Cardiac muscle cell (in vitro differentiated cells and primary cell): ENCODE results near the gene SPEG. TPM values are rescaled to one million over a fixed set of nuclear protein-coding genes. Genes with fewer than 3 reads are reported as not detected.
A peak's percentile ranks its signal among the peaks of the same experiment; 100 is the strongest.
"Not testable (repeated sequence)": the region's sequence is repeated elsewhere in the genome, so short reads cannot be mapped to it uniquely, and the experiment has no call there.

Experiments
- DNase-seq, 2 donors: peaks; one replicate each; pipeline versions ENCODE4 v3.0.0 to v3.0.0-alpha.2; 2010 to 2017; ENCODE audit warnings: low read depth in 1 of 2, low spot score in 1 of 2
- H3K27ac ChIP-seq: fragments of 200-600 bp; sonication (generic); 2 replicates; pipeline ENCODE4 v1.5.1; 2016
- H3K27me3 ChIP-seq: fragments of 200-600 bp; sonication (generic); 2 replicates; pipeline ENCODE4 v1.6.0; 2016; ENCODE audit warnings: control low read depth
- H3K36me3 ChIP-seq: fragments of 200-600 bp; sonication (generic); 2 replicates; pipeline ENCODE4 v1.5.1; 2016; ENCODE audit warnings: control low read depth
- H3K4me1 ChIP-seq: fragments of 200-600 bp; sonication (generic); 2 replicates; pipeline ENCODE4 v1.8.1; 2017; ENCODE audit warnings: low read depth, mild to moderate bottlenecking, mixed run types
- H3K4me3 ChIP-seq: fragments of 200-600 bp; sonication (generic); 2 replicates; pipeline ENCODE4 v1.5.1; 2016; ENCODE audit warnings: mild to moderate bottlenecking
- H3K9me3 ChIP-seq: fragments of 200-600 bp; sonication (generic); 2 replicates; pipeline ENCODE4 v1.5.1; 2017; ENCODE audit warnings: low read depth, mild to moderate bottlenecking, control low read depth
- CTCF ChIP-seq: IDR thresholded peaks from 2 replicates; pipeline ENCODE4 v1.5.1; 2012; ENCODE audit warnings: low read depth, mild to moderate bottlenecking, low read length
- polyA plus RNA-seq: library from polyadenylated mRNA; unstranded; fragments of >200 nt; fragmentation: Nextera tagmentation; extraction: Ambion mirVana; gene quantifications from 2 replicates; pipeline ENCODE4 v1.2.1, GENCODE V29; 2016
- total RNA-seq: library from RNA; depleted of rRNA; stranded (reverse); fragments of >200 nt; gene quantifications from 2 replicates; pipeline ENCODE4 v1.2.3, GENCODE V29; 2016

The SPEG gene
- total and polyA plus RNA-seq, 2 experiments from 2014 or later = 188 to 292 TPM

- DNase-seq = peak; percentile 98 to 99
- Histone ChIP-seq H3K4me3 (peak overlapping the region; percentile 20), H3K27ac (peak overlapping the region; percentile 70), H3K36me3 (peaks cover 13% of the 10 kb centered on the region), H3K4me1 (peaks cover 8% of the 10 kb centered on the region), H3K9me3 (no peaks in the 10 kb centered on the region), H3K27me3 (no peaks in the 10 kb centered on the region)
- peak; percentile 55 for TF ChIP-seq CTCF
Observed at GRCh38 chr2:219388121-219388906, 46.3 kb upstream of the SPEG start.

- TF ChIP-seq CTCF = no peak
- Histone ChIP-seq H3K27ac (peak overlapping the region; percentile 70), H3K36me3 (peaks cover 13% of the 10 kb centered on the region)
Observed at GRCh38 chr2:219388907-219389156, 45.8 kb upstream of the SPEG start.

DNA sequence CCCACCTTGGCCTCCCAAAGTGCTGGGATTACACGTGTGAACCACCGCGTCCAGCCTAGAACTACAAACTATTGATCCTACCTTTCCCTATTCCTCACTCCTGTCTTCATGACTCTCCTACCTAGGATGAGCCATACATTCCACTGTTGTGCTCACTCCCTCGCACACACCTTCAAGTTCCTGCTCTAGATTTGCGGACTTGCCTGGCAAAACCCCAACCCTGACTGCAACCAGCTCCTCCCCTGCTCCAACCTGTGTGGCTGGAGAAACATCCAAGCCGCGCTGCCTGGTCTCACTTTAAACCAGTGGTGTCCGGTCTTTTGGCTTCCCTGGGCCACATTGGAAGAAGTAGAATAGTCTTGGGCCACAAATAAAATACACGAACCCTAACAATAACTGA lies 41.9 kb upstream of the SPEG start:
- H3K9me3 ChIP-seq = no peaks in the 10 kb centered on the region
- no peak for DNase-seq

More at GRCh38 chr2:219388907-219389156, 45.8 kb upstream of the SPEG start:
- no peak for DNase-seq
- peaks cover 8% of the 10 kb centered on the region for H3K4me1 ChIP-seq
- H3K4me3 ChIP-seq = peak overlapping the region; percentile 18
- no peaks in the 10 kb centered on the region for H3K9me3 ChIP-seq
- H3K27me3 ChIP-seq = no peaks in the 10 kb centered on the region

DNA sequence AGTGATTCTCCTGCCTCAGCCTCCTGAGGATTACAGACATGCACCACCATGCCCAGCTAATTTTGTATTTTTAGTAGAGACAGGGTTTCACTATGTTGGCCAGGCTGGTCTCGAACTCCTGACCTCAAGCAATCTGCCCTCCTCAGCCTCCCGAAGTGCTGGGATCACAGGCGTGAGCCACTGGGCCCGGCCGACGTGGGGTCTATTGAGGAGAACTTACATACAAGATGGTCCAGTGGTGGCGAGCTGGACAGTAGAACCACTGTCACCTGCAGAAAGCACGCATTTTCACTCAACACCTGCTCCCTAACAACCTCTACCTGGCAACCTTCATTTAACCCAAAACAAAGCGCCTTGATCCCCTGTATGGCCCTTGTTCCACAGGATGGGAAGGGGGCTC lies 39.6 kb upstream of the SPEG start:
- H3K27ac ChIP-seq, H3K36me3 ChIP-seq, H3K9me3 ChIP-seq, H3K4me3 ChIP-seq, DNase-seq, H3K27me3 ChIP-seq, H3K4me1 ChIP-seq: not testable (repeated sequence)

More for the DNA sequence above, 41.9 kb upstream of the SPEG start:
- H3K27me3 ChIP-seq = no peaks in the 10 kb centered on the region
- H3K4me3 ChIP-seq = no peak overlapping the region
- H3K4me1 ChIP-seq = no peaks in the 10 kb centered on the region
- no peak overlapping the region for H3K27ac ChIP-seq
- no peak for TF ChIP-seq CTCF
- H3K36me3 ChIP-seq = no peaks in the 10 kb centered on the region

DNA sequence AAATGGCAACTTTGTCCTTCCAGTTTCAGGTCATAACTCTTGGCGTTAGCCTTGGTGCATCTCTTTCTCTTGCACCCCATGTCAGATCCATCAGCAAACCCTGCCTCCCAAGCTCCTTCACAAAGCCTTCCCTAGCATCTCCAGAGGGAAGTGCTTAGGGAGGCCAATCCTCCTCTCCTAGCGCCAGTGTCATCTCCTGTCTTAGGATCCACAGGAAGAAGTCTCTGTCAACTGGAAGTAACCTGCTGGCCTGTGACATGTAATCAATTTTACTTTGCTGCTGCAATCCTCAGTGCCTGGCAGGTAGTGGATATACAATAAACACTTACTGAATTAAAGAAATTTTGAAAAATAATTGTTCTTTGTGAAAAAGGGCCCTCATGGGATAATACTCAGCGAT lies 39.0 kb upstream of the SPEG start:
- Histone ChIP-seq H3K4me1 (peaks cover 9% of the 10 kb centered on the region), H3K27ac (no peak overlapping the region), H3K27me3 (no peaks in the 10 kb centered on the region), H3K36me3 (no peaks in the 10 kb centered on the region), H3K9me3 (no peaks in the 10 kb centered on the region), H3K4me3 (no peak overlapping the region)
- no peak for DNase-seq
- TF ChIP-seq CTCF = no peak

DNA sequence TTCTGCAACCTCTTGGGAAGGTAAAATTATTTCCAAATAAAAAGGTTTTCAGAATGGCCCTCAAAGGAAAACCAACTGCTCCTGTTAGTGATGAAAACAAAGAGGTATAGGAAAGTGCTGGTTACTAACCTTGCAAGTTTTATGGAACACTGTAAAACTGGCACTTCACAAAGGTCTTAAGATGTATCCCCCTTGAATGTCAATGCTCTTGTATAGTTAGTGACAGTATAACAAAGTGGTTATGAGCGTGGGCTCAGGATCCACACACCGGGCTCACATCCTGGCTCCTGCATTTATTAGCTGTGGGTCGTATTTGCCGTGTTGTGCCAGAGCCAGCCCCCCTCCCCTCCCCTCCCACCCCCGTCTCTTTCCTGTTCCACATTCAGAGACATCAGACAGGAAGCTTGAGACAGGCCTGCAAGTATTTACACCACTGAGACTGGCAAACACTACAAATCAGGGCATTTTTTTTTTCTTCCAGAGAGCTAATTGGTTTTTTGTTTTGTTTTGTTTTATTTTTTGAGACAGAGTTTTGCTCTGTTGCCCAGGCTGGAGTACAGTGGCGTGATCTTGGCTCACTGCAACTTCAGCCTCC lies 37.7 kb upstream of the SPEG start:
- TF ChIP-seq CTCF = no peak
- Histone ChIP-seq H3K4me3 (no peak overlapping the region), H3K36me3 (no peaks in the 10 kb centered on the region), H3K4me1 (peaks cover 14% of the 10 kb centered on the region), H3K9me3 (no peaks in the 10 kb centered on the region), H3K27ac (no peak overlapping the region), H3K27me3 (no peaks in the 10 kb centered on the region)
- no peak for DNase-seq
